Uterus (tissue), 2 donors: Measurements from ENCODE around the gene CFTR.

Source experiments
- POLR2A ChIP-seq, 2 donors: fragments of 450-650 bp; IDR thresholded peaks; one replicate each; pipeline ENCODE4 v1.6.1; 2016; ENCODE audit warnings: antibody characterized with exemption in 2 of 2, mild to moderate bottlenecking in 1 of 2, moderate library complexity in 1 of 2
- TF ChIP-seq, protein P1 (sequence below), 4 experiments: fragments of 200-600 bp in 2 of 4; fragments of 450-650 bp in 2 of 4; sonication (generic) in 2 of 4; IDR thresholded peaks; one replicate each; pipeline ENCODE4 v1.5.1; 2016 to 2019; ENCODE audit warnings: antibody characterized with exemption in 4 of 4, mild to moderate bottlenecking in 2 of 4, moderate library complexity in 1 of 4

- TF ChIP-seq, protein P1, sequence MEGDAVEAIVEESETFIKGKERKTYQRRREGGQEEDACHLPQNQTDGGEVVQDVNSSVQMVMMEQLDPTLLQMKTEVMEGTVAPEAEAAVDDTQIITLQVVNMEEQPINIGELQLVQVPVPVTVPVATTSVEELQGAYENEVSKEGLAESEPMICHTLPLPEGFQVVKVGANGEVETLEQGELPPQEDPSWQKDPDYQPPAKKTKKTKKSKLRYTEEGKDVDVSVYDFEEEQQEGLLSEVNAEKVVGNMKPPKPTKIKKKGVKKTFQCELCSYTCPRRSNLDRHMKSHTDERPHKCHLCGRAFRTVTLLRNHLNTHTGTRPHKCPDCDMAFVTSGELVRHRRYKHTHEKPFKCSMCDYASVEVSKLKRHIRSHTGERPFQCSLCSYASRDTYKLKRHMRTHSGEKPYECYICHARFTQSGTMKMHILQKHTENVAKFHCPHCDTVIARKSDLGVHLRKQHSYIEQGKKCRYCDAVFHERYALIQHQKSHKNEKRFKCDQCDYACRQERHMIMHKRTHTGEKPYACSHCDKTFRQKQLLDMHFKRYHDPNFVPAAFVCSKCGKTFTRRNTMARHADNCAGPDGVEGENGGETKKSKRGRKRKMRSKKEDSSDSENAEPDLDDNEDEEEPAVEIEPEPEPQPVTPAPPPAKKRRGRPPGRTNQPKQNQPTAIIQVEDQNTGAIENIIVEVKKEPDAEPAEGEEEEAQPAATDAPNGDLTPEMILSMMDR (IDR thresholded peaks at IDR 0.05) = no peak
- TF ChIP-seq POLR2A (IDR thresholded peaks at IDR 0.05) = no peak
Measured at GRCh38 chr7:117548035-117548434, 68.2 kb downstream of the CFTR start.
